ENCODE data around the gene CLDN6. TPM values are rescaled to one million over a fixed set of nuclear protein-coding genes. Genes with fewer than 3 reads are reported as not detected.

Gene CLDN6
- total RNA-seq, 1 experiment from 2014 or later: 0.49 TPM

GRCh38 chr16:2975161-2975795 is 42.7 kb downstream of the CLDN6 start:
- BruUV-seq (replicated peaks): no TSS peak
- intact Hi-C loops (cut with micrococcal nuclease): no loop called here

More at GRCh38 chr16:2975161-2975795, 42.7 kb downstream of the CLDN6 start:
- TF ChIP-seq ELF1 (IDR thresholded peaks at IDR 0.05; ENCODE audit: borderline replicate concordance, low read depth): no peak
- TF ChIP-seq EGR1 (IDR thresholded peaks at IDR 0.05; ENCODE audit: low read depth): no peak
- TF ChIP-seq ATF3 (IDR thresholded peaks at IDR 0.05): no peak
- TF ChIP-seq FOSL1 (IDR thresholded peaks at IDR 0.05; ENCODE audit: low read depth): no peak
- no peak for TF ChIP-seq EZH2phosphoT487 (IDR thresholded peaks at IDR 0.05; ENCODE audit: borderline replicate concordance)
- no peak for TF ChIP-seq SRF (IDR thresholded peaks at IDR 0.05; ENCODE audit: low read depth)
- TF ChIP-seq EZH2 (IDR thresholded peaks at IDR 0.05): no peak
- no peak for TF ChIP-seq CEBPB (IDR thresholded peaks at IDR 0.05; ENCODE audit: low read depth)
- TF ChIP-seq POLR2AphosphoS5 (IDR thresholded peaks at IDR 0.05; ENCODE audit: low read depth, low read length): no peak
- TF ChIP-seq ZNF274 (IDR thresholded peaks at IDR 0.05; ENCODE audit: low read depth, low read length): no peak
- TF ChIP-seq, protein P1, sequence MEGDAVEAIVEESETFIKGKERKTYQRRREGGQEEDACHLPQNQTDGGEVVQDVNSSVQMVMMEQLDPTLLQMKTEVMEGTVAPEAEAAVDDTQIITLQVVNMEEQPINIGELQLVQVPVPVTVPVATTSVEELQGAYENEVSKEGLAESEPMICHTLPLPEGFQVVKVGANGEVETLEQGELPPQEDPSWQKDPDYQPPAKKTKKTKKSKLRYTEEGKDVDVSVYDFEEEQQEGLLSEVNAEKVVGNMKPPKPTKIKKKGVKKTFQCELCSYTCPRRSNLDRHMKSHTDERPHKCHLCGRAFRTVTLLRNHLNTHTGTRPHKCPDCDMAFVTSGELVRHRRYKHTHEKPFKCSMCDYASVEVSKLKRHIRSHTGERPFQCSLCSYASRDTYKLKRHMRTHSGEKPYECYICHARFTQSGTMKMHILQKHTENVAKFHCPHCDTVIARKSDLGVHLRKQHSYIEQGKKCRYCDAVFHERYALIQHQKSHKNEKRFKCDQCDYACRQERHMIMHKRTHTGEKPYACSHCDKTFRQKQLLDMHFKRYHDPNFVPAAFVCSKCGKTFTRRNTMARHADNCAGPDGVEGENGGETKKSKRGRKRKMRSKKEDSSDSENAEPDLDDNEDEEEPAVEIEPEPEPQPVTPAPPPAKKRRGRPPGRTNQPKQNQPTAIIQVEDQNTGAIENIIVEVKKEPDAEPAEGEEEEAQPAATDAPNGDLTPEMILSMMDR (IDR thresholded peaks at IDR 0.05 in 2 of 3, conservative IDR thresholded peaks at IDR 0.05 in 1 of 3; ENCODE audit: borderline replicate concordance in 1 of 3, insufficient read depth in 1 of 3, low read depth in 2 of 3, low read length in 2 of 3): no peak
- no peak for TF ChIP-seq POLR2A (IDR thresholded peaks at IDR 0.05; ENCODE audit: borderline replicate concordance, extremely low read depth, insufficient read depth, insufficient read length)
- no peak for TF ChIP-seq YY1 (IDR thresholded peaks at IDR 0.05; ENCODE audit: extremely low read depth, insufficient replicate concordance, low read depth, low read length)
- no peak for TF ChIP-seq RAD21 (IDR thresholded peaks at IDR 0.05; ENCODE audit: low read depth)
- TF ChIP-seq TCF7L2 (IDR thresholded peaks at IDR 0.05; ENCODE audit: borderline replicate concordance, extremely low read depth, insufficient read depth, insufficient read length): no peak
- no peak for TF ChIP-seq SIN3A (IDR thresholded peaks at IDR 0.05; ENCODE audit: low read depth)
- TF ChIP-seq, protein P2, sequence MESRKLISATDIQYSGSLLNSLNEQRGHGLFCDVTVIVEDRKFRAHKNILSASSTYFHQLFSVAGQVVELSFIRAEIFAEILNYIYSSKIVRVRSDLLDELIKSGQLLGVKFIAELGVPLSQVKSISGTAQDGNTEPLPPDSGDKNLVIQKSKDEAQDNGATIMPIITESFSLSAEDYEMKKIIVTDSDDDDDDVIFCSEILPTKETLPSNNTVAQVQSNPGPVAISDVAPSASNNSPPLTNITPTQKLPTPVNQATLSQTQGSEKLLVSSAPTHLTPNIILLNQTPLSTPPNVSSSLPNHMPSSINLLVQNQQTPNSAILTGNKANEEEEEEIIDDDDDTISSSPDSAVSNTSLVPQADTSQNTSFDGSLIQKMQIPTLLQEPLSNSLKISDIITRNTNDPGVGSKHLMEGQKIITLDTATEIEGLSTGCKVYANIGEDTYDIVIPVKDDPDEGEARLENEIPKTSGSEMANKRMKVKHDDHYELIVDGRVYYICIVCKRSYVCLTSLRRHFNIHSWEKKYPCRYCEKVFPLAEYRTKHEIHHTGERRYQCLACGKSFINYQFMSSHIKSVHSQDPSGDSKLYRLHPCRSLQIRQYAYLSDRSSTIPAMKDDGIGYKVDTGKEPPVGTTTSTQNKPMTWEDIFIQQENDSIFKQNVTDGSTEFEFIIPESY (IDR thresholded peaks at IDR 0.05; ENCODE audit: extremely low read depth, insufficient replicate concordance, low read length): no peak
- TF ChIP-seq, protein P3, sequence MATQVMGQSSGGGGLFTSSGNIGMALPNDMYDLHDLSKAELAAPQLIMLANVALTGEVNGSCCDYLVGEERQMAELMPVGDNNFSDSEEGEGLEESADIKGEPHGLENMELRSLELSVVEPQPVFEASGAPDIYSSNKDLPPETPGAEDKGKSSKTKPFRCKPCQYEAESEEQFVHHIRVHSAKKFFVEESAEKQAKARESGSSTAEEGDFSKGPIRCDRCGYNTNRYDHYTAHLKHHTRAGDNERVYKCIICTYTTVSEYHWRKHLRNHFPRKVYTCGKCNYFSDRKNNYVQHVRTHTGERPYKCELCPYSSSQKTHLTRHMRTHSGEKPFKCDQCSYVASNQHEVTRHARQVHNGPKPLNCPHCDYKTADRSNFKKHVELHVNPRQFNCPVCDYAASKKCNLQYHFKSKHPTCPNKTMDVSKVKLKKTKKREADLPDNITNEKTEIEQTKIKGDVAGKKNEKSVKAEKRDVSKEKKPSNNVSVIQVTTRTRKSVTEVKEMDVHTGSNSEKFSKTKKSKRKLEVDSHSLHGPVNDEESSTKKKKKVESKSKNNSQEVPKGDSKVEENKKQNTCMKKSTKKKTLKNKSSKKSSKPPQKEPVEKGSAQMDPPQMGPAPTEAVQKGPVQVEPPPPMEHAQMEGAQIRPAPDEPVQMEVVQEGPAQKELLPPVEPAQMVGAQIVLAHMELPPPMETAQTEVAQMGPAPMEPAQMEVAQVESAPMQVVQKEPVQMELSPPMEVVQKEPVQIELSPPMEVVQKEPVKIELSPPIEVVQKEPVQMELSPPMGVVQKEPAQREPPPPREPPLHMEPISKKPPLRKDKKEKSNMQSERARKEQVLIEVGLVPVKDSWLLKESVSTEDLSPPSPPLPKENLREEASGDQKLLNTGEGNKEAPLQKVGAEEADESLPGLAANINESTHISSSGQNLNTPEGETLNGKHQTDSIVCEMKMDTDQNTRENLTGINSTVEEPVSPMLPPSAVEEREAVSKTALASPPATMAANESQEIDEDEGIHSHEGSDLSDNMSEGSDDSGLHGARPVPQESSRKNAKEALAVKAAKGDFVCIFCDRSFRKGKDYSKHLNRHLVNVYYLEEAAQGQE (IDR thresholded peaks at IDR 0.05; ENCODE audit: low read depth): no peak
- peaks cover 6% of the 10 kb centered on the region; the same call in 1 of the 2 replicates for H4K20me1 ChIP-seq (ENCODE audit: insufficient read depth)
- no peak overlapping the region for H3K9ac ChIP-seq (ENCODE audit: low read length)
- H3K4me2 ChIP-seq (ENCODE audit: low read length): no peak overlapping the region
- ChIA-PET POLR2A (no interaction called here), RAD21 (ENCODE audit: low non-redundant PET in 1 of 2, low total read pairs in 2 of 2, uncharacterized antibody in 2 of 2, unreplicated experiment in 2 of 2) (no interaction called here), CTCF (no interaction called here)
- peaks cover 11 to 30% of the 10 kb centered on the region in 2 experiments; a peak in 3 of 4 replicates for H3K4me1 ChIP-seq (ENCODE audit: control insufficient read depth in 1 of 2, insufficient read depth in 2 of 2, low read length in 2 of 2)
- no peak overlapping the region for H3K4me3 ChIP-seq (replicated peaks in 1 of 2; ENCODE audit: low read depth in 1 of 2, low read length in 2 of 2)
- H3K9me2 ChIP-seq (ENCODE audit: insufficient read depth): no peaks in the 10 kb centered on the region
- DNase-seq (ENCODE audit: low read depth, low spot score): no peak
- no peaks in the 10 kb centered on the region for H3K9me3 ChIP-seq (ENCODE audit: control insufficient read depth in 1 of 2, insufficient read depth in 1 of 2, low read depth in 1 of 2, low read length in 2 of 2)
- peak overlapping the region; percentile 8; the same call in 1 of the 2 replicates for H3K27ac ChIP-seq (ENCODE audit: low read depth, low read length)
- peaks cover 77% of the 10 kb centered on the region for H3K79me2 ChIP-seq (ENCODE audit: insufficient read depth, low read length)
- peaks cover 5 to 40% of the 10 kb centered on the region in 2 experiments; a peak in 3 of 4 replicates for H3K36me3 ChIP-seq (ENCODE audit: control insufficient read depth in 1 of 2, insufficient read depth in 2 of 2, low read length in 2 of 2)
- no peaks in the 10 kb centered on the region for H3K27me3 ChIP-seq (ENCODE audit: insufficient read depth, low read length)
- no peak overlapping the region for H2AFZ ChIP-seq (ENCODE audit: low read depth, low read length, poor library complexity, severe bottlenecking)
- no peak for ATAC-seq

Data from HCT116 (cell line).